Neuron (in vitro differentiated cells): ENCODE results near the gene FHIP2A.

Source experiments
- H2AFZ ChIP-seq: one replicate; pipeline ENCODE4 v1.6.1; 2013; ENCODE audit warnings: low read depth, mild to moderate bottlenecking, inconsistent platforms, low read length, moderate library complexity
- H3K27me3 ChIP-seq: one replicate; pipeline ENCODE4 v1.6.1; 2013; ENCODE audit warnings: low read length; ENCODE audit not compliant: insufficient read depth
- H3K36me3 ChIP-seq: one replicate; pipeline ENCODE4 v1.6.1; 2013; ENCODE audit warnings: low read length; ENCODE audit not compliant: insufficient read depth
- H3K4me1 ChIP-seq: one replicate; pipeline ENCODE4 v1.6.1; 2013; ENCODE audit warnings: low read length; ENCODE audit not compliant: insufficient read depth
- H3K4me3 ChIP-seq: 2 replicates; pipeline ENCODE4 v1.5.1; 2013; ENCODE audit warnings: mild to moderate bottlenecking, low read length, moderate library complexity
- H3K9me3 ChIP-seq: one replicate; pipeline ENCODE4 v1.6.1; 2013; ENCODE audit warnings: low read length

FHIP2A gene

DNA sequence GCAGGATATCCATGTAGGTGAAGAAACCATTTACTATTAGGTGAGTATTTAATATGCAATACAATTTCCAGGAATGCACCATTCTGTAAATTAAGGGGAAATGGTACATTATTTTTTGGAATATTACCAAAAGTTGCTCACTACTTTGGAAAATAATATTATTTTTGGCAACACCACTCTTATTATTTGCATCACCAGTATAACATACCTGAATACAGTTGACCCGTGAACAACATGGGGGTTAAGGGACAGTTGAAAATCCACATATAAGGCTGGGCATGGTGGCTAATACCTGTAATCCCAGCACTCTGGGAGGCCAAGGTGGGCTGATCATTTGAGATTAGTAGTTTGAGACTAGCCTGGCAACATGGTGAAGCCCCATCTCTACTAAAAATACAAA lies 21.2 kb upstream of the FHIP2A start:
- Histone ChIP-seq H3K4me3 (no peak overlapping the region), H3K9me3 (no peaks in the 10 kb centered on the region), H3K4me1 (no peaks in the 10 kb centered on the region), H3K27me3 (no peaks in the 10 kb centered on the region), H3K36me3 (no peaks in the 10 kb centered on the region), H2AFZ (no peak overlapping the region)

DNA sequence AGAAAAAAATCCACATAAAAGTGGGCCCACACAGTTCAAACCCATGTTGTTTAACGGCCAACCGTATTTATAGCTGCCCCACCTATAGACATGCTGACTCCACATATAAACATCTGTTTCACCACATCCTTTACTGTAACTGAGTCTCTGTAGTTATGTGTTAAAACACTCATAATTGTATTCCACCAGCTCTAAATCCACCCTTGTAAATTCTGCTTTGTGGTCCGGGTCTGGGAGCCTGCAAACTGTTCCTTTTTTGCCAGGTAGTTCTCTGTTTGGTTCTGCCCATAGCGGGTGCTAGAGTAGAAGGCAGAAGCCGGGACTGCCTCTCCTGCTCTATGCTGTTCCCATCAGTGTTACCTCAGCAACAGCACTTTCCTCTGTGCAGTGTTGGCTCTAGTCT lies 20.2 kb upstream of the FHIP2A start:
- no peaks in the 10 kb centered on the region for H3K36me3 ChIP-seq
- no peaks in the 10 kb centered on the region for H3K4me1 ChIP-seq
- no peaks in the 10 kb centered on the region for H3K27me3 ChIP-seq
- no peak overlapping the region for H2AFZ ChIP-seq
- H3K9me3 ChIP-seq = no peaks in the 10 kb centered on the region
- no peak overlapping the region for H3K4me3 ChIP-seq

DNA sequence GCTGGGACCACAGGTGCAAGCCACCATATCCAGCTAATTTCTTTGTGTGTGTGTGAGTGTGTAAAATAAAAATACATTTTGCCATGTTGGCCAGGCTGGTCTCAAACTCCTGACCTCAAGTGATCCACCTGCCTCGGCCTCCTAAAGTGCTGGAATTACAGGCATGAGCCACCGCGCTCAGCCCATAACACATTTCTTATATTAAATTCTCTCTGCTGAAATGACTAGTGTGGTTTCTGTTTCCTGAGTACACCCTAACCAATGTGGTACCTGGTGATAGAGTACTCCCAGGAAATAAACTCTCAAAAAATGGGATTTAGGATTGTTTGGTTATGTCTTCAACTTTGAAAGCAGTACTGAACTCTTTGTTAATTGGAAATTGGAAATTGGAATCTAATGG lies 19.4 kb upstream of the FHIP2A start:
- Histone ChIP-seq H3K9me3 (no peaks in the 10 kb centered on the region), H3K4me1 (no peaks in the 10 kb centered on the region), H3K4me3 (no peak overlapping the region), H3K27me3 (no peaks in the 10 kb centered on the region), H3K36me3 (no peaks in the 10 kb centered on the region), H2AFZ (no peak overlapping the region)

DNA sequence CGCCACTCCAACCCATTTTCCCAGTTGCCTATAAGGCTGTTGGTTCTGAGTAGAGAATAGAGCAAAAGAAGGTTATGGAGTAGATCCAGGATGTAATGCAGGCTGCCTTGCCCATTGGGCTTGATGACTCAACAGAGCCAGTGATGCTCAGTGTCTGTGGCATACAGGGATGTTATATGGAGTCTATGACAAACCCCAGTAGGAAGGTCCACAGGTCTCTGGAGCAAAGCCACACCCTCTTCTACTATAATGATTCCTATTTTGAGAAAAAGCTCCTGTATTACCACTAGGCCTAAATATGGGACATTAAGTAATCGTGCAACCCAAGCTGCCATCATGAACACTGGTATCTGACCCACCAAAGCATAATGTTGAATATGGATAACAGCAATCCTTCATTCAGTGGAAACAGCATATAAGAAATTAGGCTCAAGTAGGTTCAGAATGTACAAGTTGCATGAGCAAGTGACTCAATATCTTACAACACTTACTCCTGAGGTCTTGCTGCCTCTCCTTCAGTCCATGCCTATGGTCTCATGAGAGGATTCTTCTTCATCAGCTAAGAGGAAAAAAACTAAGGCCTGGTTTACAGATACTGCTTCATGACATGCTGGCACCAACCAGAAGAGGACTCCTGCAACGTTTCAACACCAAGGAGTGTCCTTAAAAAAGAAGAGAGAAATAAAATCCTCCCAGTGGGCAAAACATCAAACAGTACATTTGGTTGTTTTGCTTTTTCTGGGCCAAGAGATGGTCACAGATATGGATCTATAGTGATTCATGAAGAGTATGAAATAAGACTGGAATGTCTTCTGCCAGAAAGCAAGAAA lies 14.8 kb upstream of the FHIP2A start:
- no peak overlapping the region for H3K4me3 ChIP-seq
- no peaks in the 10 kb centered on the region for H3K27me3 ChIP-seq
- H2AFZ ChIP-seq = no peak overlapping the region
- H3K9me3 ChIP-seq = peaks cover 3% of the 10 kb centered on the region
- no peaks in the 10 kb centered on the region for H3K36me3 ChIP-seq
- no peaks in the 10 kb centered on the region for H3K4me1 ChIP-seq

DNA sequence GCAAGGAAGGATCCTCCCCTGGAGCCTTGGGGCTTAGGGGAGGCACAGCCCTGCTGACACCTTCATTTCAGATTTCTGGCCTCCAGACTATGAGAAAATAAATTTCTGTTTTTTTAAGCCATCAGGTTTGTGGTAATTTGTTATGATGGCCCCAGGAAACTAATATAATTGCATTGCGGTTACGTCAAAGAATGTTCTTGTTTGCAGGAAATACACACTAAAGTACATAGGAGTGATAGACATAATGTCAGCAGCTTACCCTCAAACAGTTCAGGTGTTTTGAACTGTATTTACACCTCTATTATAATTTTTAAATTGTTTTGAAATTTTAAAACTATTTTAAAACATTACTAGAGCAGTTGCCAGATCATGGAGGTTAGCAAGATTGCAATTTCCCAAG lies 12.6 kb upstream of the FHIP2A start:
- H3K36me3 ChIP-seq = no peaks in the 10 kb centered on the region
- no peaks in the 10 kb centered on the region for H3K4me1 ChIP-seq
- H2AFZ ChIP-seq = no peak overlapping the region
- H3K9me3 ChIP-seq = peaks cover 3% of the 10 kb centered on the region
- no peak overlapping the region for H3K4me3 ChIP-seq
- H3K27me3 ChIP-seq = no peaks in the 10 kb centered on the region

DNA sequence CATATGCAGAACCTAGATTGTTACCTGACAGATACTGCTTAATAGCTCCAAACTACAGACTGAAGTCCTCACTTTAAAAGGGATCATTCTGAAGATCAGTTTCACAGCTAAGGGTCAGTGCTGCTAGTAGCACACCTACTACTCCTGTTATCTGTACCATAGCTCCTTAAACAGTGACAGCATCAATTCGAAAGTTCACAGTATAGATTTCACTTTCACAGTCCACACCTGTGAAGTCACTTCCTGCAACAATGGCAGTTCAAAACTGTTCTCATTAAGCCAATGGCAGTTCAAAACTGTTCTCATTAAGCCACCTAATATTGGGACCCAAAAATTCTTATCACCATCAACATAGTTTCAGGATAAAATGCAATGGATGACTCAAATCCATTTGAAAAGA lies 10.7 kb upstream of the FHIP2A start:
- Histone ChIP-seq H3K36me3 (no peaks in the 10 kb centered on the region), H3K9me3 (peaks cover 3% of the 10 kb centered on the region), H3K27me3 (no peaks in the 10 kb centered on the region), H2AFZ (no peak overlapping the region), H3K4me1 (no peaks in the 10 kb centered on the region), H3K4me3 (no peak overlapping the region)

DNA sequence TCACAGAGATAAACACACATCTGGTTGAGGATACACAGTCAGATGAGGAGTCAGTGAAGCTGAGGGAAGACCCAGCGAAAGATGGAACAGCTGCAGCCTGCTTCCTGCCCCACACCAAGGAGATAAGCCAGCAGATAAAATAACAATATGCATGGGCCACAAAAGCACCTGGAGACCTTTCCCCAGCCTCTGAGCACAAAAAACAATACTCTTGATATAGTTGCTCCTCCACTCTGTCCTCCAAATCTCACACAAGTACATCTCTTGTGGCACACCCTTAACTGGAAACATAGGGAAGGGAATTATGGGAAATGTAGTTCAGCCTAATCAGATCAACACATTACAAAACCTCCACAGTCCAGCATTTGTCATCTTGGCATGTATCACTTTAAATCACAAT lies 9.7 kb upstream of the FHIP2A start:
- Histone ChIP-seq H3K27me3 (no peaks in the 10 kb centered on the region), H3K9me3 (peaks cover 3% of the 10 kb centered on the region), H2AFZ (no peak overlapping the region), H3K4me1 (no peaks in the 10 kb centered on the region), H3K4me3 (no peak overlapping the region), H3K36me3 (no peaks in the 10 kb centered on the region)

DNA sequence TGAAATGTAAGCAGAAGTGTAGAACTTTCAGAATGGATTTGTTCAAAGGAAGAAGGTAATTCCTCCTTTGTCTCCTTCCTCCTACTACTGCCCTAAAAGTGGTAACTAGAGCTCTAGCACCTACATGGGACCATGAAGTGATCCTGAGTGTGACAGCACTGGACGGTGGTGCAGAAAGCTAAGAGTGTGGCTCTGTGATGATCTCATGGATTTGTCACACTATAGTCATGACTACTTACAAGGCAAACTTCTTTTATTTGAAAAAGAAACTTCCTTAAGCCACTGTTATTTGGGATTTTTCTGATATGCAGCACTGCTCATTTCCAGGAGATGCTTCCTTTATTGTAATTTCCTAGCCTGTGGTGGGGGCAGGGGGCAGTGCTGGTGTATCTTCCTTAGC lies 5.8 kb upstream of the FHIP2A start:
- H2AFZ ChIP-seq = no peak overlapping the region
- H3K4me1 ChIP-seq = no peaks in the 10 kb centered on the region
- H3K9me3 ChIP-seq = peaks cover 3% of the 10 kb centered on the region
- no peaks in the 10 kb centered on the region for H3K36me3 ChIP-seq
- H3K4me3 ChIP-seq = no peak overlapping the region
- no peaks in the 10 kb centered on the region for H3K27me3 ChIP-seq

DNA sequence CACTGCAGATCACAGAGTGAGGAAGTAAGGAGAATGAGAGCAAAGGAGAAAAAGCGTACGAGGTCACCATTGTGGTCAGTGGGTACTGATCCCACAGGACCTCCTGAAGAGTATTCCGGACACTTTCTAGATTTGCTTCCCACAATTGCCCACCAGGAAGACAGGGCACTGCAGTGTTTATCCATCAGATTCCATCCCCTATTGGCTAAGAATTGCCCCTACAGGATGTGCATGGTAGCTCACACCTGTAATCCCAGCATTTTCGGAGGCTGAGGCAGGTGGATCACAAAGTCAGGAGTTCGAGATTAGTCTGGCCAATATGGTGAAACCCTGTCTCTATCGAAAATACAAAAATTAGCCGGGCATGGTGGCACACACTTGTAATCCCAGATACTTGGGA lies 5.3 kb upstream of the FHIP2A start:
- H3K36me3 ChIP-seq = no peaks in the 10 kb centered on the region
- H2AFZ ChIP-seq = no peak overlapping the region
- no peaks in the 10 kb centered on the region for H3K4me1 ChIP-seq
- no peak overlapping the region for H3K4me3 ChIP-seq
- H3K9me3 ChIP-seq = peaks cover 6% of the 10 kb centered on the region
- no peaks in the 10 kb centered on the region for H3K27me3 ChIP-seq

DNA sequence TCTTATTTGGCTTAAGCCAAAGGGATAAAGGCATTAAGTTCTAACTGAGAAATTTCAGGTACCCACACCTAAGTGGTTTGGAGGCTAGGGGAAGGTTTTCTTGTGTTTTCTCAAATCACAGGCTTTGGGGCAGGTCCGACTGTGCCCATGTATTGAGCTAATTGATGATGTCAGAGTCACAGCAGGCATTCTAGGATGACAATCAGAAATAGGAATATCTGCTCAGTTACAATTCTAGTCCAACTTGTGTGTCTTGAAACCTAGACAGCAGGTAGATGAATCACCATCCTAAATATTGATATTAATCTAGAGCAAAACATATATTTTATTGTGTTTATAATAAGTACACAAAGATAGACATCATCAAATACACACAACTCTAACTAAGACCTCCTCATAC lies 2.3 kb upstream of the FHIP2A start:
- Histone ChIP-seq H3K4me3 (no peak overlapping the region), H3K4me1 (peaks cover 4% of the 10 kb centered on the region), H3K27me3 (no peaks in the 10 kb centered on the region), H2AFZ (no peak overlapping the region), H3K9me3 (peaks cover 4% of the 10 kb centered on the region), H3K36me3 (no peaks in the 10 kb centered on the region)

DNA sequence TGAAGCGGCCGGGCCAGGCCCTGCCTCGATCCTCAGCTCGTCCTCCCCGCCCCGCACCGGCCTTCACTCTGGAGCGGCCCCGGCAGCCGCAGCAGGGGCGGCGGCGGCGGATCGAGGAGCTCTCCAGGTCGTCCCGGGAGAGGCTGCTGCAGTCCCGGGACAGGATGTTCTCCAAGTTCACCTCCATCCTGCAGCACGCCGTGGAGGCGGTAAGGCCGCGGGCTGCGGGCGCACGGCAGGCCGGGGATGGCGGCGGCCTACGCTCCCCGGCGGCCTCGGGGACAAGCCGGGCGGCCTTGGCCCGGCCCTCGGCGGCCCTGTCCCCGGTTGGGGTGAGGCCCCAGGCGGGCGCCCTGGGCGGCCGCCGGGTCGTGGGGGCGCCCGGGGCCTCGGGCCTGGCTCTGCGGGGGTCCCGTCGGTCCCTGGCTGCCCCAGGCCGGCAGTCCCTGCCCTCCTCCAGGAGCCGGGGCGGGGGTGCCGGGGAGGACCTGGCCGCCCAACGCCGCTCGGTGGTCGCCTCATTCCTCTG lies 399 bp downstream of the FHIP2A start:
- Histone ChIP-seq H2AFZ (peak overlapping the region; percentile 80), H3K4me1 (peaks cover 4% of the 10 kb centered on the region), H3K9me3 (peaks cover 4% of the 10 kb centered on the region), H3K36me3 (peaks cover 2% of the 10 kb centered on the region), H3K27me3 (no peaks in the 10 kb centered on the region), H3K4me3 (peak overlapping the region; percentile 69)

DNA sequence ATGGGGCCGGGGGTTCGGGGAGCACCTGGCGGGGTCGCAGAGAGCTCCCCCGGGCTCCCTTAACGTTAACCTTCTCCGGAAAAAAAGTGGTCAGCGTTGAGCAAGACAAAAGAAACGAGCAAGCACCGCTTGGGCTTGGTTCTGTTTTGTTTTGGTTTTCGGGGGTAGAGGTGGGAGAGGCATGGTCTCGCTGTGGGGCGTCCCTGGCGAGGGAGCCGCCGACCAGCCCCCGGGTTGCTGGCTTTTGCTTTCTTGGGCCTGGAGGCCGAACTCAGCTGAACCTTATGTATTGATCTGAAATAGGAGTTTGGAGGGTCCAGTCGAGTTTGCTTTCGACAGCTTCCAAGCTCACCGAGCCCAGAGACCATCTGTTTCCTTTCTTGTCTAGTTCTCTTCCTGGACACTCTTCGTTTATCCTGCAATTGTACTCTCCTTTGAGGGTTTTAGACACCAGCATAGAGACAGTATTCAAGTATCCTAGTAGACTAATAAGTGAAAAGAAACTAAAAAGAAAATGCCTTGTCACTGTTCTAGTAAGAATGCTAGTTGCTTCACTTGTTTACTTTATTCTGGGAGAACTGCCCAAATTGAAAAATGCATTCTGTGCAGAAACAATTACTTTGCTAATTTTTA lies 980 bp downstream of the FHIP2A start:
- H3K36me3 ChIP-seq = peaks cover 2% of the 10 kb centered on the region
- H3K27me3 ChIP-seq = no peaks in the 10 kb centered on the region
- H3K9me3 ChIP-seq = peaks cover 4% of the 10 kb centered on the region
- peak overlapping the region; percentile 69 for H3K4me3 ChIP-seq
- H3K4me1 ChIP-seq = peaks cover 4% of the 10 kb centered on the region
- peak overlapping the region; percentile 36 for H2AFZ ChIP-seq

DNA sequence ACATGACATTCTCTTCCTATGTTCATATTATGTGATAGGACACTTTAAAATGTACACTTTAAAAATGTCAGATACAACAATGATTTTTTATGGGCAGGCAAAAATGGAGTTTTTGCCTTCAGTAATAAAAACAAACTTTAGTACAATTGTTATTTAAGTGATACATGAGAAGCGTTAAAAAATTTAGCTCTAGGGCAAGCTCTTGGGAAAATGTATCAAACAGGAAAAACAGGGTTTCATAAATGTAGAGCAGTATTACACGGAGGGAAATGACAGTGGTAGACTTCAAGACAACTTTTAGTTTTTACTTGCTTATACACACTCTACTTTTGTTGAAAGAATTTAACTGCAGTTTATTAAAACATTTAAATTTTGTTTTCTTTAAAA lies 1.5 kb downstream of the FHIP2A start:
- Histone ChIP-seq H3K27me3 (no peaks in the 10 kb centered on the region), H3K36me3 (peaks cover 2% of the 10 kb centered on the region), H3K9me3 (peaks cover 4% of the 10 kb centered on the region), H2AFZ (peak overlapping the region; percentile 36), H3K4me1 (peaks cover 4% of the 10 kb centered on the region), H3K4me3 (peak overlapping the region; percentile 69)
